Measurements from ENCODE around the gene SLC24A3. TPM values are rescaled to one million over a fixed set of nuclear protein-coding genes. Genes with fewer than 3 reads are reported as not detected.

The SLC24A3 gene
- total and polyA plus RNA-seq, 2 experiments from 2014 or later = 0.81 to 2.5 TPM

- ATAC-seq (no peak), DNase-seq (ENCODE audit: low spot score) (no peak)
- Histone ChIP-seq H3K27ac (ENCODE audit: low read depth) (no peak overlapping the region), H3K4me3 (no peak overlapping the region), H2AFZ (no peak overlapping the region), H3K36me3 (ENCODE audit: insufficient read depth) (no peaks in the 10 kb centered on the region), H4K20me1 (replicated peaks; ENCODE audit: insufficient read depth) (no peaks in the 10 kb centered on the region), H3F3A (replicated peaks; ENCODE audit: low read depth) (no peaks in the 10 kb centered on the region), H3K9me2 (ENCODE audit: insufficient read depth) (0 out of 2 replicates have a peak, but pooled peaks cover 4% of the 10 kb centered on the region), H3K27me3 (ENCODE audit: insufficient read depth) (no peaks in the 10 kb centered on the region), H3K79me2 (replicated peaks; ENCODE audit: insufficient read depth) (no peaks in the 10 kb centered on the region), H3K4me2 (no peak overlapping the region), H3K4me1 (ENCODE audit: insufficient read depth) (no peaks in the 10 kb centered on the region)
- Mint-ChIP-seq H3K27me3 (ENCODE audit: insufficient read depth, low read depth, poor library complexity) (peaks cover 8% of the 10 kb centered on the region), H3K36me3 (ENCODE audit: low read depth) (peaks cover 9% of the 10 kb centered on the region; the same call in 1 of the 3 replicates), H3K9me3 (no peaks in the 10 kb centered on the region; the same call in 2 of the 3 replicates), H3K4me3 (no peak overlapping the region), H3K27ac (no peak overlapping the region), H3K4me1 (peaks cover 9% of the 10 kb centered on the region)
- no peak for TF ChIP-seq STAT1 (IDR thresholded peaks at IDR 0.05; ENCODE audit: unreplicated experiment)
- TF ChIP-seq POLR2AphosphoS5 (IDR thresholded peaks at IDR 0.05; ENCODE audit: low read depth) = no peak
- no peak for TF ChIP-seq EZH2 (IDR thresholded peaks at IDR 0.05; ENCODE audit: low read depth, unreplicated experiment)
- no peak for TF ChIP-seq REST (IDR thresholded peaks at IDR 0.05; ENCODE audit: unreplicated experiment)
- TF ChIP-seq, protein P1, sequence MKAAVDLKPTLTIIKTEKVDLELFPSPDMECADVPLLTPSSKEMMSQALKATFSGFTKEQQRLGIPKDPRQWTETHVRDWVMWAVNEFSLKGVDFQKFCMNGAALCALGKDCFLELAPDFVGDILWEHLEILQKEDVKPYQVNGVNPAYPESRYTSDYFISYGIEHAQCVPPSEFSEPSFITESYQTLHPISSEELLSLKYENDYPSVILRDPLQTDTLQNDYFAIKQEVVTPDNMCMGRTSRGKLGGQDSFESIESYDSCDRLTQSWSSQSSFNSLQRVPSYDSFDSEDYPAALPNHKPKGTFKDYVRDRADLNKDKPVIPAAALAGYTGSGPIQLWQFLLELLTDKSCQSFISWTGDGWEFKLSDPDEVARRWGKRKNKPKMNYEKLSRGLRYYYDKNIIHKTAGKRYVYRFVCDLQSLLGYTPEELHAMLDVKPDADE (IDR thresholded peaks at IDR 0.05) = no peak
- TF ChIP-seq NANOG (IDR thresholded peaks at IDR 0.05; ENCODE audit: borderline replicate concordance) = no peak
- no peak for TF ChIP-seq ZNF331 (CRISPR knock-in tag; IDR thresholded peaks at IDR 0.05; ENCODE audit: low read depth)
- no peak for TF ChIP-seq CTCF (conservative IDR thresholded peaks at IDR 0.05; ENCODE audit: low read depth in 2 of 2)
- no peak for TF ChIP-seq ZNF462 (CRISPR knock-in tag; IDR thresholded peaks at IDR 0.05)
- TF ChIP-seq ZNF114 (CRISPR knock-in tag; IDR thresholded peaks at IDR 0.05) = no peak
- no peak for TF ChIP-seq JUNB (IDR thresholded peaks at IDR 0.05; ENCODE audit: unreplicated experiment)
- TF ChIP-seq CREB1 (CRISPR knock-in tag; IDR thresholded peaks at IDR 0.05; ENCODE audit: low read depth) = no peak
- TF ChIP-seq EZH2phosphoT487 (IDR thresholded peaks at IDR 0.05; ENCODE audit: unreplicated experiment) = no peak
These were observed 377.9 kb downstream of the SLC24A3 start for GRCh38 chr20:19590382-19590781.
